Heart right ventricle (tissue), 16 donors: Measurements from ENCODE around the gene TMEM167A. TPM values are rescaled to one million over a fixed set of nuclear protein-coding genes. Genes with fewer than 3 reads are reported as not detected.

Experiments
- ATAC-seq, 8 donors: fragments of 200-7000 bp; cut with Tn5 transposase; one replicate each; pipeline ENCODE4 v1.9.1; 2020; ENCODE audit warnings: mild to moderate bottlenecking in 8 of 8, moderate library complexity in 8 of 8, moderate number of reproducible peaks in 1 of 8
- DNase-seq, 2 donors: peaks; one replicate each; pipeline ENCODE4 v3.0.0-alpha.2; 2020
- H3K27ac ChIP-seq, 10 donors: fragments of 200-600 bp; sonication (generic) in 2 of 10; one replicate each; pipeline versions ENCODE4 v1.5.0 to v1.8.0; 2020 to 2022; ENCODE audit warnings: mild to moderate bottlenecking in 3 of 10
- H3K27me3 ChIP-seq, 7 donors: fragments of 200-600 bp; one replicate each; pipeline ENCODE4 v1.8.0; 2021 to 2022; ENCODE audit warnings: mild to moderate bottlenecking in 2 of 7
- H3K36me3 ChIP-seq, 9 donors: fragments of 200-600 bp; sonication (generic) in 1 of 9; one replicate each; pipeline versions ENCODE4 v1.5.0 to v1.8.0; 2020 to 2022; ENCODE audit warnings: mild to moderate bottlenecking in 2 of 9
- H3K4me1 ChIP-seq, 9 donors: fragments of 200-600 bp; sonication (generic) in 1 of 9; one replicate each; pipeline versions ENCODE4 v1.5.0 to v1.8.0; 2020 to 2022; ENCODE audit warnings: mild to moderate bottlenecking in 4 of 9
- H3K4me3 ChIP-seq, 10 donors: fragments of 200-600 bp; sonication (generic) in 2 of 10; one replicate each; pipeline versions ENCODE4 v1.5.0 to v1.8.0; 2020 to 2022; ENCODE audit warnings: mild to moderate bottlenecking in 7 of 10, moderate library complexity in 2 of 10
- H3K9me3 ChIP-seq, 11 donors: fragments of 200-600 bp in 10 of 11; sonication (generic) in 2 of 11; one replicate each; pipeline versions ENCODE4 v1.5.0 to v1.8.0; 2013 to 2022; ENCODE audit warnings: mild to moderate bottlenecking in 2 of 11, control low read depth in 1 of 11, moderate library complexity in 1 of 11
- CTCF ChIP-seq, 9 donors: fragments of 200-600 bp; sonication (generic) in 2 of 9; IDR thresholded peaks; one replicate each; pipeline versions ENCODE4 v1.5.0 to v1.8.0; 2021 to 2022; ENCODE audit warnings: antibody characterized with exemption in 9 of 9, mild to moderate bottlenecking in 5 of 9, moderate library complexity in 1 of 9
- WGBS, 2 donors: extraction: QIAGEN DNeasy Blood & Tissue Kit; methylation state at CpG; one replicate each; pipeline ENCODE4 v1.1.7; 2013; ENCODE audit warnings: inconsistent platforms in 1 of 2; 5-methylcytosine and 5-hydroxymethylcytosine counted together
- intact Hi-C, 10 donors: fragments of 100-400 bp; cut with DNase I; formaldehyde crosslinking; loops; one replicate each; pipeline versions ENCODE4 v1.11.1 to v1.14.2; 2022
- polyA plus RNA-seq, 2 donors: library from polyadenylated mRNA; stranded (reverse); fragments of 200-250 nt; gene quantifications; one replicate each; pipeline ENCODE4 v1.2.3, GENCODE V29; 2013
- total RNA-seq, 10 donors: library from RNA; stranded (reverse); fragmentation: NEBNext Ultra II Directional in 3 of 10; extraction: Animal tissue kit (Norgen Biotek cat#: 25700) in 3 of 10; gene quantifications; one replicate each; pipeline versions ENCODE4 v1.2.1 to v1.2.4, GENCODE V29; 2021 to 2023
- donor health status: Arrhythmogenic right ventricular cardiomyopathy.
- donor health status: ischemic (EF 13 %, LVEDD 7.1; RV severe dilation, severe dysfunction).
- donor health status: healthy with polysubstance abuse.
- donor health status: DM: no; HTN: yes; CAD: no.
- donor health status: DM: no; HTN: no; CAD: no.
- donor health status: ischemic (EF 25% LVEDD 6.9; RV normal size, moderate dysfunction).
- donor health status: ischemic (EF 25% LVEDD 5.7; RV mildly dilated, moderate dysfunction).
- donor health status: healthy.
- donor health status: DM: yes; HTN: yes; CAD: no.
- donor health status: Ischemic cardiomyopathy.
- donor health status: ischemic (EF 35%, LVEDD 5.7; RV mildly dilated, moderate dysfunction).
- donor health status: nonischemic (EF 11% LVEDD 7.7; RV severe dilation, severe dysfunction).
- donor health status: DM: yes; HTN: yes; CAD: no.
- donor health status: PGD.
- donor health status: ischemic (EF 29% LVEDD 5.4; RV normal size, mild dysfunction).
- donor health status: nonischemic (EF 23%, LVEDD 6.1; RV moderate dilation, normal function).

The TMEM167A gene
- total and polyA plus RNA-seq, 12 donors = 17.6 to 53.5 (median 43.4) TPM

GRCh38 chr5:83007755-83008154, 69.4 kb downstream of the TMEM167A start:
- H3K4me3 ChIP-seq = no peak overlapping the region
- DNase-seq (no peak), ATAC-seq (no peak)
- no peak overlapping the region for H3K27ac ChIP-seq
- intact Hi-C loops = no loop called here
- no peaks in the 10 kb centered on the region for H3K36me3 ChIP-seq
- 85 to 88% methylated on average over 1 of the region's 1 CpG for WGBS, 2 donors
- no peaks in the 10 kb centered on the region for H3K4me1 ChIP-seq
- TF ChIP-seq CTCF (IDR thresholded peaks at IDR 0.05) = no peak
- H3K27me3 ChIP-seq = no peaks in the 10 kb centered on the region
- peaks cover 0 to 7% (median 0%) of the 10 kb centered on the region in 11 donors for H3K9me3 ChIP-seq

- Histone ChIP-seq H3K27ac (no peak overlapping the region), H3K9me3 (peaks cover 0 to 4% (median 0%) of the 10 kb centered on the region in 11 donors), H3K27me3 (no peaks in the 10 kb centered on the region), H3K36me3 (no peaks in the 10 kb centered on the region), H3K4me1 (no peaks in the 10 kb centered on the region), H3K4me3 (no peak overlapping the region)
- TF ChIP-seq CTCF (IDR thresholded peaks at IDR 0.05) = no peak
- ATAC-seq (peak in 2 of 8 donors; percentile 37 to 39), DNase-seq (no peak)
- 54 to 62% methylated on average over 5 of the region's 5 CpGs for WGBS, 2 donors
- intact Hi-C loops = no loop called here
Measured at GRCh38 chr5:83006683-83007283, 70.4 kb downstream of the TMEM167A start.

- 64 to 76% methylated on average over 2 of the region's 2 CpGs for WGBS, 2 donors
- no peaks in the 10 kb centered on the region for H3K4me1 ChIP-seq
- no peak overlapping the region for H3K4me3 ChIP-seq
- ATAC-seq (no peak), DNase-seq (no peak)
- intact Hi-C loops = no loop called here
- H3K36me3 ChIP-seq = no peaks in the 10 kb centered on the region
- H3K27ac ChIP-seq = no peak overlapping the region
- no peaks in the 10 kb centered on the region for H3K9me3 ChIP-seq
- no peak for TF ChIP-seq CTCF (IDR thresholded peaks at IDR 0.05)
- H3K27me3 ChIP-seq = no peaks in the 10 kb centered on the region
Measured at GRCh38 chr5:83003791-83004190, 73.4 kb downstream of the TMEM167A start.

Other genes starting within 250 kb of the TMEM167A start
- gene XRCC4, start 153 bp upstream of the TMEM167A start, total RNA-seq = 10 to 100 TPM in 2 of 10 donors, 1 to 10 TPM in 8; 4.0 to 10.7 (median 6.8) TPM
- 10 to 100 TPM in 1 of 2 donors, 1 to 10 TPM in 1; 3.6 to 14.4 TPM for gene XRCC4, start 153 bp upstream of the TMEM167A start, polyA plus RNA-seq